Measurements from ENCODE around the gene PNPO.

Gene PNPO

DNA sequence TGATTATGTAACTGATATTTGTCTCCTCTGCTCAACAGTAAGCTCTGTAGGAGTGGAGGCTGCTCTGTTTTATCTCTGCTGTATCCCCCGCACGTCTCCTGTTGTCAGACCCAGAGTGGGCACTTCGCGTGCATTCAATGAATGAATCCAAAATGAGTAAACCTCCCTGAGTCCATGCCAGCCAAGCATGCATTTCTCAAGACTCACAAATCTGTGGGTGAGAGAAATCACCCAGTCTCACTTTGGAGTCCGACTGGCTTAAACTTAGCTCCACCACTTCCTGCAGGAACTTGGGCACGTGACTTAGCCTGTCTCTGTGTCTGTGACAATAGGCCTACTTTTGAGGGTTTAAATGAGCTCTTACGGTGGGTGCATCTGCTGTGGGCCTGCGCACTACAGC, 3.7 kb downstream of the PNPO start:
- Histone ChIP-seq H3K4me2 (ENCODE audit: insufficient read depth, low read length) (no peak overlapping the region), H3K9ac (ENCODE audit: low read depth, low read length) (no peak overlapping the region), H4K20me1 (ENCODE audit: insufficient read depth, low read length) (no peaks in the 10 kb centered on the region), H3K79me2 (ENCODE audit: insufficient read depth, low read length) (peaks cover 16% of the 10 kb centered on the region), H2AFZ (ENCODE audit: low read depth, low read length) (no peak overlapping the region), H3K27me3 (ENCODE audit: insufficient read depth, low read length, poor library complexity) (no peaks in the 10 kb centered on the region), H3K9me3 (ENCODE audit: insufficient read depth, low read length, severe bottlenecking) (no peaks in the 10 kb centered on the region), H3K4me1 (ENCODE audit: insufficient read depth, low read length) (peaks cover 36% of the 10 kb centered on the region), H3K36me3 (ENCODE audit: insufficient read depth, low read length) (peaks cover 31% of the 10 kb centered on the region), H3K27ac (ENCODE audit: low read length) (no peak overlapping the region), H3K4me3 (ENCODE audit: low read depth in 1 of 2, low read length in 2 of 2) (no peak overlapping the region)
- no peak for TF ChIP-seq EZH2 (IDR thresholded peaks at IDR 0.05; ENCODE audit: borderline replicate concordance, low read depth, low read length, severe bottlenecking)
- TF ChIP-seq, protein P1, sequence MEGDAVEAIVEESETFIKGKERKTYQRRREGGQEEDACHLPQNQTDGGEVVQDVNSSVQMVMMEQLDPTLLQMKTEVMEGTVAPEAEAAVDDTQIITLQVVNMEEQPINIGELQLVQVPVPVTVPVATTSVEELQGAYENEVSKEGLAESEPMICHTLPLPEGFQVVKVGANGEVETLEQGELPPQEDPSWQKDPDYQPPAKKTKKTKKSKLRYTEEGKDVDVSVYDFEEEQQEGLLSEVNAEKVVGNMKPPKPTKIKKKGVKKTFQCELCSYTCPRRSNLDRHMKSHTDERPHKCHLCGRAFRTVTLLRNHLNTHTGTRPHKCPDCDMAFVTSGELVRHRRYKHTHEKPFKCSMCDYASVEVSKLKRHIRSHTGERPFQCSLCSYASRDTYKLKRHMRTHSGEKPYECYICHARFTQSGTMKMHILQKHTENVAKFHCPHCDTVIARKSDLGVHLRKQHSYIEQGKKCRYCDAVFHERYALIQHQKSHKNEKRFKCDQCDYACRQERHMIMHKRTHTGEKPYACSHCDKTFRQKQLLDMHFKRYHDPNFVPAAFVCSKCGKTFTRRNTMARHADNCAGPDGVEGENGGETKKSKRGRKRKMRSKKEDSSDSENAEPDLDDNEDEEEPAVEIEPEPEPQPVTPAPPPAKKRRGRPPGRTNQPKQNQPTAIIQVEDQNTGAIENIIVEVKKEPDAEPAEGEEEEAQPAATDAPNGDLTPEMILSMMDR (IDR thresholded peaks at IDR 0.05; ENCODE audit: borderline replicate concordance, extremely low read depth, low read length, poor library complexity, severe bottlenecking), result no peak
- ATAC-seq (ENCODE audit: insufficient read depth, low read depth) (no peak), DNase-seq (no peak)

DNA sequence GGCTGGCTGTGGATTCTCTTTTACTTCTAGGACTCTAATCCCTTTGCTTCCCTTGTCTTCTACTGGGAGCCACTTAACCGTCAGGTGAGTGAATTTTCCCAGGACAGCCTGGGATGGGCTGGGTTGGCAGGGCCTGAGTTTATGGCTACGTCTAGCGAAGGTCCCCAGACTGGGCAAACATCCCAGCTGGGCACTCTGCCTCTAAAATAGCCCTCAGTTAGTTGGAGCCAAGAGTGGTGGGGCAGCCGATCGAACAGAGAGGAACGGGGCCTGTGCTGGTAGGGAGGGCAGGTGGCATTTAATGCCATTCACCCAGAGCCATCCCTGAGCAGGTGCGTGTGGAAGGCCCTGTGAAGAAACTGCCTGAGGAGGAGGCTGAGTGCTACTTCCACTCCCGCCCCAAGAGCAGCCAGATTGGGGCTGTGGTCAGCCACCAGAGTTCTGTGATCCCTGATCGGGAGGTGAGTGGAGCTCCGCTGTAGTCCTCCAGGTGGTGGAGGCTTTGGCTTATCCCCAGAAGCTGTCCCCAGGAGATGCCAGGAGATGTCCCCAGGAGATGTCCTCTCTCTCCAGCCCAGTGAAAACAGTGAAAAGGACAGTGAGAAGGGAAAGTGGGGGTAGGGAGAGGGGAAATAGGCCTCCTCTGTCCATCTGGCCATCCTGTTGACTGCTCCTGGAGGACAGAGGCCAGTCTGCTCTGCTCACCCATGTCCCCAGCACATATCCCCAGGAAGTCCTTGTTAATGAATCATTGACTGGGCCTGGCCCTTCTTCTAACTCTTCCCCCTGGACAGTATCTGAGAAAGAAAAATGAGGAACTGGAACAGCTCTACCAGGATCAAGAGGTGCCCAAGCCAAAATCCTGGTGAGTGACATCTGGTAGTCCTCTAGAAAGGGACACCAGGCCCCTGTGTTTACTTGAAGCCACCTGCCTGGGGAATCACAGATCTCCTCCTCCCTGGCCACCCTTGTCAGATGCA, 4.4 kb downstream of the PNPO start:
- DNase-seq (no peak), ATAC-seq (ENCODE audit: insufficient read depth, low read depth) (no peak)
- Histone ChIP-seq H3K27me3 (ENCODE audit: insufficient read depth, low read length, poor library complexity) (no peaks in the 10 kb centered on the region), H4K20me1 (ENCODE audit: insufficient read depth, low read length) (no peaks in the 10 kb centered on the region), H3K4me1 (ENCODE audit: insufficient read depth, low read length) (peaks cover 28% of the 10 kb centered on the region), H3K79me2 (ENCODE audit: insufficient read depth, low read length) (peaks cover 14% of the 10 kb centered on the region), H3K27ac (ENCODE audit: low read length) (no peak overlapping the region), H3K9me3 (ENCODE audit: insufficient read depth, low read length, severe bottlenecking) (no peaks in the 10 kb centered on the region), H3K9ac (ENCODE audit: low read depth, low read length) (no peak overlapping the region), H3K4me2 (ENCODE audit: insufficient read depth, low read length) (no peak overlapping the region), H2AFZ (ENCODE audit: low read depth, low read length) (no peak overlapping the region), H3K4me3 (ENCODE audit: low read depth in 1 of 2, low read length in 2 of 2) (no peak overlapping the region), H3K36me3 (ENCODE audit: insufficient read depth, low read length) (peaks cover 31% of the 10 kb centered on the region)
- no peak for TF ChIP-seq EZH2 (IDR thresholded peaks at IDR 0.05; ENCODE audit: borderline replicate concordance, low read depth, low read length, severe bottlenecking)
- TF ChIP-seq, protein P1 (IDR thresholded peaks at IDR 0.05; ENCODE audit: borderline replicate concordance, extremely low read depth, low read length, poor library complexity, severe bottlenecking), result no peak

DNA sequence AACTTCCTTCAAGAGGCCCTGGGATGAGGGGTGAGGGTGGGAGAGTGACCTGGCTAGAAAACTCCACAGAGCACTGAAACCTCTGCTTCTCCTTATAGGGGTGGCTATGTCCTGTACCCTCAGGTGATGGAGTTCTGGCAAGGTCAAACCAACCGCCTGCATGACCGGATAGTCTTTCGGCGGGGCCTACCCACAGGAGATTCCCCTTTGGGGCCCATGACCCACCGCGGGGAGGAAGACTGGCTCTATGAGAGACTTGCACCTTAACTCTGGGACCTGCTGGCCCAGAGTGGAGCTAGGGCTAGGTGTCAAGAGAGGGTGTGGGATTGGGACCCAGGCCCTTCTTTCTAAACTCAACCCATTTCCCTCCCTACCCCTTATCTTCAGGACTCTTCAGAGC, 5.1 kb downstream of the PNPO start:
- Histone ChIP-seq H2AFZ (ENCODE audit: low read depth, low read length) (no peak overlapping the region), H3K36me3 (ENCODE audit: insufficient read depth, low read length) (peaks cover 31% of the 10 kb centered on the region), H4K20me1 (ENCODE audit: insufficient read depth, low read length) (no peaks in the 10 kb centered on the region), H3K9ac (ENCODE audit: low read depth, low read length) (no peak overlapping the region), H3K27me3 (ENCODE audit: insufficient read depth, low read length, poor library complexity) (no peaks in the 10 kb centered on the region), H3K79me2 (ENCODE audit: insufficient read depth, low read length) (peaks cover 12% of the 10 kb centered on the region), H3K4me2 (ENCODE audit: insufficient read depth, low read length) (no peak overlapping the region), H3K4me3 (ENCODE audit: low read depth in 1 of 2, low read length in 2 of 2) (no peak overlapping the region), H3K9me3 (ENCODE audit: insufficient read depth, low read length, severe bottlenecking) (no peaks in the 10 kb centered on the region), H3K27ac (ENCODE audit: low read length) (no peak overlapping the region), H3K4me1 (ENCODE audit: insufficient read depth, low read length) (peaks cover 25% of the 10 kb centered on the region)
- DNase-seq (no peak), ATAC-seq (ENCODE audit: insufficient read depth, low read depth) (no peak)
- TF ChIP-seq EZH2 (IDR thresholded peaks at IDR 0.05; ENCODE audit: borderline replicate concordance, low read depth, low read length, severe bottlenecking), result no peak
- TF ChIP-seq, protein P1 (IDR thresholded peaks at IDR 0.05; ENCODE audit: borderline replicate concordance, extremely low read depth, low read length, poor library complexity, severe bottlenecking), result no peak
